CD14-positive monocyte (primary cell): Measurements from ENCODE around the gene ZNF335. TPM values are rescaled to one million over a fixed set of nuclear protein-coding genes. Genes with fewer than 3 reads are reported as not detected.
"Not testable (repeated sequence)": the region's sequence is repeated elsewhere in the genome, so short reads cannot be mapped to it uniquely, and the experiment has no call there.

Experiments used
- DNase-seq, 3 donors: peaks; one replicate each; pipeline ENCODE4 v3.0.0-alpha.2; 2011 to 2022
- H2AFZ ChIP-seq: 2 replicates; pipeline ENCODE4 v1.6.0; 2012; ENCODE audit warnings: mild to moderate bottlenecking, low read depth, low read length, inconsistent platforms; ENCODE audit not compliant: insufficient read depth, poor library complexity, severe bottlenecking
- H3K27ac ChIP-seq, 2 donors: 1 replicate in 1 of 2; 2 replicates in 1 of 2; pipeline ENCODE4 v1.5.1; 2012 to 2013; ENCODE audit warnings: low read length in 2 of 2, control low read depth in 1 of 2, inconsistent platforms in 1 of 2, low read depth in 1 of 2, mild to moderate bottlenecking in 1 of 2
- H3K27me3 ChIP-seq, 2 donors: one replicate each; pipeline versions ENCODE4 v1.6.0 to v1.6.1; 2011 to 2013; ENCODE audit warnings: low read length in 2 of 2; ENCODE audit not compliant: control insufficient read depth in 2 of 2, insufficient read depth in 2 of 2
- H3K36me3 ChIP-seq, 2 donors: replicated peaks in 1 of 2; 1 replicate in 1 of 2; 2 replicates in 1 of 2; pipeline versions ENCODE4 v1.5.1 to v1.6.1; 2012 to 2013; ENCODE audit warnings: low read length in 2 of 2, control low read depth in 1 of 2, inconsistent platforms in 1 of 2, mild to moderate bottlenecking in 1 of 2; ENCODE audit not compliant: insufficient read depth in 2 of 2, control insufficient read depth in 1 of 2
- H3K4me1 ChIP-seq, 2 donors: 1 replicate in 1 of 2; 2 replicates in 1 of 2; pipeline versions ENCODE4 v1.5.1 to v1.6.1; 2012 to 2013; ENCODE audit warnings: low read length in 2 of 2, control low read depth in 1 of 2, inconsistent platforms in 1 of 2, mild to moderate bottlenecking in 1 of 2, moderate library complexity in 1 of 2; ENCODE audit not compliant: insufficient read depth in 2 of 2, control insufficient read depth in 1 of 2
- H3K4me2 ChIP-seq: replicated peaks from 2 replicates; pipeline ENCODE3; 2012; ENCODE audit warnings: low read length, moderate library complexity, mild to moderate bottlenecking; ENCODE audit not compliant: poor library complexity, severe bottlenecking; ENCODE audit errors: extremely low read depth
- H3K4me3 ChIP-seq, 3 experiments: fragments of 200-600 bp in 1 of 3; sonication (generic) in 1 of 3; replicated peaks in 1 of 3; 1 replicate in 2 of 3; 2 replicates in 1 of 3; pipeline ENCODE4 v1.5.1; 2011 to 2013; ENCODE audit warnings: low read length in 3 of 3, mild to moderate bottlenecking in 3 of 3, control low read depth in 2 of 3, low read depth in 2 of 3, inconsistent platforms in 1 of 3, moderate library complexity in 1 of 3
- H3K79me2 ChIP-seq: 2 replicates; pipeline ENCODE4 v1.6.0; 2012; ENCODE audit warnings: mild to moderate bottlenecking, control low read depth, inconsistent platforms, low read length, moderate library complexity; ENCODE audit not compliant: insufficient read depth
- H3K9ac ChIP-seq: 2 replicates; pipeline ENCODE4 v1.6.0; 2017; ENCODE audit warnings: low read length, mild to moderate bottlenecking; ENCODE audit not compliant: insufficient read depth, poor library complexity, severe bottlenecking
- H3K9me3 ChIP-seq, 2 donors: replicated peaks in 1 of 2; 1 replicate in 1 of 2; 2 replicates in 1 of 2; pipeline versions ENCODE4 v1.5.1 to v1.6.1; 2012 to 2013; ENCODE audit warnings: low read length in 2 of 2, control low read depth in 1 of 2; ENCODE audit not compliant: control insufficient read depth in 1 of 2, insufficient read depth in 1 of 2
- H4K20me1 ChIP-seq: 2 replicates; pipeline ENCODE4 v1.6.0; 2012; ENCODE audit warnings: mild to moderate bottlenecking, low read length, control low read depth, moderate library complexity; ENCODE audit not compliant: insufficient read depth
- H3K27ac Mint-ChIP-seq, 7 donors: one replicate each; pipeline ENCODE4 v1.8.0; 2020; ENCODE audit warnings: mild to moderate bottlenecking in 7 of 7, mixed read lengths in 7 of 7, moderate library complexity in 6 of 7, inconsistent platforms in 2 of 7
- H3K27me3 Mint-ChIP-seq, 3 donors: one replicate each; pipeline ENCODE4 v1.8.0; 2021 to 2022; ENCODE audit warnings: low read depth in 3 of 3, mild to moderate bottlenecking in 3 of 3, mixed read lengths in 3 of 3, moderate library complexity in 3 of 3, inconsistent platforms in 1 of 3
- H3K36me3 Mint-ChIP-seq, 2 donors: one replicate each; pipeline ENCODE4 v1.8.0; 2020; ENCODE audit warnings: mixed read lengths in 2 of 2, inconsistent platforms in 1 of 2, mild to moderate bottlenecking in 1 of 2
- H3K4me1 Mint-ChIP-seq: one replicate; pipeline ENCODE4 v1.8.0; 2020; ENCODE audit warnings: mild to moderate bottlenecking, mixed read lengths
- H3K4me3 Mint-ChIP-seq, 2 donors: one replicate each; pipeline ENCODE4 v1.8.0; 2020; ENCODE audit warnings: mild to moderate bottlenecking in 2 of 2, mixed read lengths in 2 of 2, moderate library complexity in 1 of 2
- H3K9me3 Mint-ChIP-seq, 7 donors: one replicate each; pipeline ENCODE4 v1.8.0; 2020 to 2022; ENCODE audit warnings: mixed read lengths in 7 of 7, mild to moderate bottlenecking in 6 of 7, moderate library complexity in 6 of 7, inconsistent platforms in 2 of 7
- CTCF ChIP-seq: fragments of 200-600 bp; IDR thresholded peaks from one replicate; pipeline ENCODE4 v1.8.0; 2022; ENCODE audit warnings: antibody characterized with exemption, mild to moderate bottlenecking
- WGBS: methylation state at CpG from one replicate; pipeline ENCODE4 v1.1.5; 2013; ENCODE audit warnings: missing lambda C conversion rate; ENCODE audit not compliant: insufficient coverage; 5-methylcytosine and 5-hydroxymethylcytosine counted together
- intact Hi-C, 2 donors: fragments of 100-400 bp; cut with micrococcal nuclease; formaldehyde crosslinking; loops; one replicate each; pipeline versions ENCODE4 v1.15.0 to v1.15.1; 2023
- polyA plus RNA-seq, 3 donors: library from polyadenylated mRNA; depleted of rRNA in 1 of 3; unstranded in 2 of 3; stranded (reverse) in 1 of 3; fragments of 300-500 nt in 2 of 3; fragments of >200 nt in 1 of 3; fragmentation: Illumina TruSeq in 2 of 3; gene quantifications; 1 replicate in 2 of 3; 2 replicates in 1 of 3; pipeline ENCODE4 v1.2.3, GENCODE V29; 2012 to 2021

ZNF335 gene
- polyA plus RNA-seq, 3 donors: 2.7 to 39.6 (median 3.1) TPM

- H3K36me3 Mint-ChIP-seq: peaks cover 9 to 11% of the 10 kb centered on the region in 2 donors
- H3K79me2 ChIP-seq: no peaks in the 10 kb centered on the region
- no peaks in the 10 kb centered on the region for H4K20me1 ChIP-seq
- WGBS: 44% methylated on average over 2 of the region's 3 CpGs
- peaks cover 23 to 45% (median 33%) of the 10 kb centered on the region in 3 donors for H3K27me3 Mint-ChIP-seq
- no peak overlapping the region for H3K9ac ChIP-seq
- intact Hi-C loops: no loop called here
- H3K4me1 Mint-ChIP-seq: peaks cover 75% of the 10 kb centered on the region
- H3K27ac Mint-ChIP-seq: peak overlapping the region; percentile 47 to 99 (median 98)
- peaks cover 0 to 5% (median 0%) of the 10 kb centered on the region in 7 donors for H3K9me3 Mint-ChIP-seq
- H3K4me1 ChIP-seq: peaks cover 72 to 84% of the 10 kb centered on the region in 2 donors
- no peak for TF ChIP-seq CTCF
- H2AFZ ChIP-seq: no peak overlapping the region
- H3K4me3 Mint-ChIP-seq: peak overlapping the region in 1 of 2 donors; percentile 57
- H3K27me3 ChIP-seq: peaks cover 8 to 26% of the 10 kb centered on the region in 2 donors
- DNase-seq: peak in 2 of 3 donors; percentile 40 to 48
- H3K4me3 ChIP-seq: no peak overlapping the region
- H3K9me3 ChIP-seq: no peaks in the 10 kb centered on the region
- peak overlapping the region in 1 of 2 donors; percentile 94 for H3K27ac ChIP-seq
- no peak overlapping the region for H3K4me2 ChIP-seq
- H3K36me3 ChIP-seq: no peaks in the 10 kb centered on the region
Observed at GRCh38 chr20:45997187-45997586, 25.2 kb upstream of the ZNF335 start.

- not testable (repeated sequence) for H3K4me2 ChIP-seq
Observed at GRCh38 chr20:45995495-45996097, 23.6 kb upstream of the ZNF335 start.

More at GRCh38 chr20:45995495-45996097, 23.6 kb upstream of the ZNF335 start:
- H3K9me3 ChIP-seq, DNase-seq, H3K4me3 ChIP-seq, H3K9me3 Mint-ChIP-seq, H3K36me3 ChIP-seq, H3K27ac ChIP-seq, H2AFZ ChIP-seq, H3K36me3 Mint-ChIP-seq, intact Hi-C loops, H4K20me1 ChIP-seq, H3K79me2 ChIP-seq, H3K9ac ChIP-seq: not testable (repeated sequence)
- peaks cover 15 to 48% (median 34%) of the 10 kb centered on the region in 3 donors for H3K27me3 Mint-ChIP-seq
- H3K4me3 Mint-ChIP-seq: peak overlapping the region in 1 of 2 donors; percentile 67
- Histone ChIP-seq H3K27me3 (peaks cover 2 to 24% of the 10 kb centered on the region in 2 donors), H3K4me1 (peaks cover 68 to 80% of the 10 kb centered on the region in 2 donors)
- WGBS: no CpG with 5 or more reads among the region's 6 CpGs
- peak overlapping the region in 1 of 7 donors; percentile 50 for H3K27ac Mint-ChIP-seq
- peaks cover 66% of the 10 kb centered on the region for H3K4me1 Mint-ChIP-seq
